Activated gamma-delta T cell treated with Interleukin-2 at 50 U/mL for 16 hours (primary cell): Measurements from ENCODE around the gene CYTH4.
A peak's percentile ranks its signal among the peaks of the same experiment; 100 is the strongest.

Source experiments
- DNase-seq: peaks from one replicate; pipeline ENCODE4 v3.0.0-alpha.2; 2020

CYTH4 gene

GRCh38 chr22:37273126-37273845, 9.0 kb upstream of the CYTH4 start:
- DNase-seq = no peak

DNA sequence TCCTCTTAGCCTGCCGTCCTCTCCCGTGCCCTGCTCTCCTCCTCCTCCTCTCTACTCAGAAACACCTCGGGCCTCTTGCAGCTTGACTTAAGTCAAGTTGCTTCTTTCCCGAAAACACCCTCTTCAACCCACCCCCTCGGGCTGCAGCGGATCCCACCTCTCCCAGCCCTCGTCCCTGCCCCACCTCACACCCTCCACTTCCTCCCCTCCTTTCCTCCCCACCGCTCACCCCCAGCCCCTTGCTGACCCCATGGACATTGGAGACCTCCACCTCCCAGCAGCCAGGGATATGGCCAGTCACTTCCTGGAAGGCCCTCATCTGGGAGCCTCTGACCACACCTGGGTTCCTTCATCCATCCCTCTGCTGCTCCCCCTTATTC, 8.5 kb upstream of the CYTH4 start:
- DNase-seq = no peak

DNA sequence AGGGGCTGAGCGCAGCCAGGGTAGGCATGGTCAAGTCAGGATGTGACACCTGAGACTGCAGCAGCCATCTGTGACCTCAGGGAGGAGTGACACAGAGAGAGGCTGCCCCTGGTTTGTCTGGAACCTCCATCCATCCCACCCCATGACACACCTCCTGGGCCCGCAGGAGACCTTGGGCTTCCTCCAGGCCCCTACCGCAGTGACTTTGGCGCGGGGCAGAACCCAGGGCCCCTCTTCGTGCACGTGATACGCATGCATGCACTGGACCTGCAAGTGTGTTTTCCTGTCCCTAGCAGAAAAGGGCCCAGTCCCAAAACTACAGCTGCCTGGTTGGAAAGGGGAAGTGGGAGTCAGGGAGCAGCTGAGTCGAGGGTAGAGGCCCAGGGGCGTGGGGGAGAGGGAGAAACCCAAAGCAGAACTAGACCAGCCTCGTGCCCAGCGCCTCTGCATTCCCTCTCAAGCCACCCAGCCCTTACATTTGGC, 7.9 kb upstream of the CYTH4 start:
- no peak for DNase-seq

DNA sequence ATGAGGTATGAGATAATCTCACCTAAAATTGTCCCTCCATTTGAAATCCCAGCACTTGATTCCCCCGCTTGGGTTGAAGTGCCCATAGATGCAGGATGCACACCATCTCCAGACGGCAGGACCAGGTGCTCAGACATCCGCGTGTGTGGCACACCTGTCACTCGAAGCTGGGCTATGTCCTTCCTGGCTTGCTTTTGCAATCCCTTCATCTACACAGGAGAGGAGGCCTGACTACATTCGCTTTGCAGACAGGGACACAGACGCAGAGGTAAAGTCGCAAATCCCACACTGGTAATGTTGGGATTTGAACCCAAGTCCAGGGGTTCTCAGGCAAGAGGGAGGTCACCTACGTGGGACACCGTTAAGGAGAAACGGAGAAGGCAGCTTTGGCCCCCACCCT, 7.2 kb upstream of the CYTH4 start:
- no peak for DNase-seq

DNA sequence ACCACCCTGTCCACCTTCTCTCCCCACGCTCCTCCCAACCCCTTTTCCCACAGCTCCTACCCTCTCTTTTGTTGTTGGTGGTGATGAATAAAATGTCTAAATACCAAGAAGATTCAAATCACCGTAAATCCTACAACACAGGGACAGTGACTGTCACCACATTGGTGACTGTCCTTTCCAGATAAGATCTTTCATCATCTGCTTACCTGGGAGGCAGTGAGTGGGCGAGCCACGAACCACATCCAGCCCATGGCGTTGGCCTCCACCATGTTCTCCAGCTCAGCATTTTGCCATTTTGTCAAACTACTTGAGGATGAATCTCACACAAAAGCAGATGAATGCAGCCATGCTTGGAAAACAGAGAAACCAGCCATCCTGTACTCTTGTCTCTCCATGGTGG, 6.7 kb upstream of the CYTH4 start:
- no peak for DNase-seq

DNA sequence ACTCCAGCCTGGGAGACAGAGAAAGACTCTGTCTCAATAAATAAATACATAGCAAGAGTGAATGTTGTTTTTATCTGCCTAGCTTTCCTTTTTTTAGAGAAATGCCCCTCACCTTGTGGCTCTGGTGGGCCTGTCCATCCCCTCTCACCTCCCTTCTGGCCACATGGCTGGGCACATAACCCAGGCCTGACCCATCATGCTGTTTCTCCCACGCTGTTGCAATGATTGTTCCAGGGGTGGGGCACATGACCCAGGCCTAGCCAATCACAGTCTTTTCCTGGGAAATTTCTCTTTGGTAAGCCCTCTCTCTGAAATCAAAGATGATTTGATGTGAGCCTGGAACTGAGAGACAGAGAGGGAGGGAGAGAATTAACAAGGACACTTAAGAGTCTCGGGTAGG, 5.5 kb upstream of the CYTH4 start:
- no peak for DNase-seq

DNA sequence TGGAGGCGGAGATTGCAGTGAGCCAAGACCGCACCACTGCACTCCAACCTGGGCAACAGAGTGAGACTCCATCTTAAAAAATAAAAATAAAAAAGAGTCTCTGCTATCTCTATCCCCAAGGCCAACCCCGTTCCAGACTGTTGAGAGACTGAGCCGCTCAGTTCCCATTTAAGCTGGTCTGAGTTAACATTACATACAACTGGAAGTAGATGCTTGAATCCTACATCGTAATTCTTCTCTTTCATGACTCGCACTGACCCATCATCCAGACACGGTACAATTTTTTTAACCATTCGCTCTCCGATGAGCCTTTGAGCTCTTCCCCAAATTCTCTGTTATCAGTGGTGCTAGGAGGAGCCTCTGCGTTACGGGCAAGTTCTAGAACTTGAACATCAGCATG, 4.9 kb upstream of the CYTH4 start:
- no peak for DNase-seq

DNA sequence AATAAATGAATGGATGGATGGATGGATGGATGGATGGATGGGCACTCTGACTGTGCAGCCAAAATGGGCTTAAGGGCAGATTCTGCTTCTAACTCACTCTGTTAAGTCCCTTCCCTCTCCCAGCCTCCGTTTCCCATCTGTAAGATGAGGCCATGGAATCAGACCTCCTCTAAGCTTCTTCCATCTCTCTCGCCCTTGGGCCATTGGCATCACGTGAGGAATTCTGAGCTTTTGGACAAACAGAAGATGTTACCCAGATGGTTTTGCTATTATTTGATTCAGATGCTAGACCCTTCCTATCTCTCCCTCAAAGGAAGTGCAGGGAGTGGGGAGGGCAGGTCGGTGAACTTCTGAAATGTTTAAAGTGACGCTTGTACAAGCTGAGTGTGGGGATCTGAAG, 4.0 kb upstream of the CYTH4 start:
- DNase-seq = no peak

- no peak for DNase-seq
Measured at GRCh38 chr22:37279331-37280181, 2.8 kb upstream of the CYTH4 start.

DNA sequence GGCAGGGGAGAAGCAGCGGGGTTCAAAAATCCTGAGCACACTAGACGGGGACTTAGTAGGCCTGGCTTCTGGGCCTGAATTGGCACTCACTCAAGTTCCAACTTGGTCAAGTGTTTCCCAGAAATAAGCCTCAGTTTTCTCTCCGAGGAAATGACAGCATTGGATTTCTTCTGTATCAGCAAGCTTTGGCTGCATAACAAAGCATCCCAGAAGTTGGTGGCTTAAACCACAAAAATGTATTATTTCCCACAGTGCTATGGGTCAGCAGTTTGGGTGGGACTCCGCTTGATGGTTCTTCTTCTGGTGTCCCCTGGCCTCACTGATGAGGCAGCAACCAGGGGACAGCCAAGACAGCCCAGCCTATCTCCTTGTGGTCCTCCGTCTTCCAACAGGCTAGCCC, 1.6 kb upstream of the CYTH4 start:
- DNase-seq = no peak

- DNase-seq = no peak
Measured at GRCh38 chr22:37281195-37281594, 1.1 kb upstream of the CYTH4 start.

- no peak for DNase-seq
Measured at GRCh38 chr22:37281646-37282384, 493 bp upstream of the CYTH4 start.

GRCh38 chr22:37283393-37283937, 1.2 kb downstream of the CYTH4 start:
- peak; percentile 67 for DNase-seq

- no peak for DNase-seq
Measured at GRCh38 chr22:37284126-37284804, 2.0 kb downstream of the CYTH4 start.

DNA sequence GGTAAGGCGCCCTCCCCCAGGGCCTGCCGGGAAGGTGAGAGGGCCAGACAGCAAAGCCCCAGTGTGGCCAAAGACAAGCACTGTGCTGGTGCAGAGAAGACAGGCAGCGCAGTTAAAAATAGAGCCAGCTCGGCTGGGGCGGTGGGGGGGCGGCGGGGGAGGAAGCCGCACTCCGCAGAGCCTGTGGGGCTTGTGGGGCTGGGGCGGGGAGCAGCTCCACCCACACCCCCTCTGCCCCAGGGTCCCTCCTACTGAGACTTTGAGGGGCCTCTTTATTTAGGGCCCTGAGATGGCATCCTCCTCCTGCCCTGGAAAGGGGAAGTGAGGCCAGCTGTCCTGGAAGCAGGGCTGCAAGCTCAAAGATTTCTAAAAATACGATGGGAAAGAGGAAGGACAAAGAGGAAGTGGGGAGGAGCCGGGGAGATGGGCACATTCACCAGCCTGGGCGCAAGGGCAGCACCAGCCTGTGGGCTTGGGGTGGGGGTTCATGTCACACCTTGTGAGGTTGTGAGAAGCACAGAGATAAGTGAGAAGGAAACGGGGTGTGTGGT, 2.6 kb downstream of the CYTH4 start:
- peak; percentile 64 for DNase-seq

DNA sequence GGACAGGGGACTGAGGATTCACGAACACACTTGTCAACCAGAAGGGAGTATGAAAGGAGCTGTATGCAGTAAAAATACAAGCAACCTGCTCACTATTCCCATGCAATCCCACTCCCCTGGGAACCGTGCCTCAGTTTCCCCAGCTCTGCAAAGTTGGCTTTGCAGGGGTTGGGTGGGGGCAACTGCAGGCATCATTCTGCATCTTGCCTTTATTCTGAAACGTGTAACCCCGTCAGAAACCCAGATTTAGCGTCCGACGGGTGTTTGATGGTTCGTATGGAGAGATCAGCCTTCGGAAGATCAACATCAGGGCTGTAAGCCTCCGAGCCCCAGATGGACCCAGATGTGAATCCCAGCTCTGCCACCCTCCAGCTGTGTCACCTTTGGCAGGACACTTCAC, 3.6 kb downstream of the CYTH4 start:
- DNase-seq = no peak

DNA sequence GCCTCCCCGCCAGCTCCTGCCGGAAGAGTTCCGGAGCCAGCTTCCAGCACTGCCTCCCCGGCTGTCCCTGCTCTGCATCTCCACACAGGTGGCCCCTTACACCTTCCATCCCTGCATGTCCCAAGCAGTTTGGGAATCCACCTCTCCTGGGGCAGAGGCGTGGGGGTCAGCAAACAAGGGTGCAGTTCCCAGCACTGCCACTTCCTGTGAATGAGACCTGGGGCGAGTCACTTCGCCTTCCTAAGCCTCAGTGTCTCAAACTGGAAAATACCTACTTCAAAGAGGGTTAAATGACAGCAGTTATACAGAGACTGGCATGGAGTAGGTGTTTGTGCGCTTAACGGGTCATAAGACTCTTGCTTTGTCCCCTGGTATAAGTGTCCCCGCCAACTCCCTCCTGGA, 5.2 kb downstream of the CYTH4 start:
- DNase-seq = no peak

DNA sequence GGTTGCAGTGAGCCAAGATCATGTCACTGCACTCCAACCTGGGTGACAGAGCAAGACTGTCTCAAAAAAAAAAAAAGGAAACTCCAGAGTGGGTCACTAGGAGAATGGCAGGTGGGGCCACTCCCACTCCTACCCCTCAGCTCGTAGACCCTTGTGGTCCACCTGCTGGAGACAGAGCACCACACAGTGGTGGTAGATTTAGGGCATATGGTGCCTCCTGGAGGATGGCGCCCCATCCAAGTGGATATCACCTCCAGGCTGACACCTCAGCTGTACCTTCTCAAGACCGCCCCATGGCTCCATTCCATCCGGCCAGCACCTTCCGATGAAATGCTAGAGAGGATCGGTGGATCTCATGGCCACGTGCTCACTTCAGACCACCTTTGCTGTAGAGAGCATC, 6.2 kb downstream of the CYTH4 start:
- no peak for DNase-seq

GRCh38 chr22:37289156-37289735, 6.9 kb downstream of the CYTH4 start:
- no peak for DNase-seq

DNA sequence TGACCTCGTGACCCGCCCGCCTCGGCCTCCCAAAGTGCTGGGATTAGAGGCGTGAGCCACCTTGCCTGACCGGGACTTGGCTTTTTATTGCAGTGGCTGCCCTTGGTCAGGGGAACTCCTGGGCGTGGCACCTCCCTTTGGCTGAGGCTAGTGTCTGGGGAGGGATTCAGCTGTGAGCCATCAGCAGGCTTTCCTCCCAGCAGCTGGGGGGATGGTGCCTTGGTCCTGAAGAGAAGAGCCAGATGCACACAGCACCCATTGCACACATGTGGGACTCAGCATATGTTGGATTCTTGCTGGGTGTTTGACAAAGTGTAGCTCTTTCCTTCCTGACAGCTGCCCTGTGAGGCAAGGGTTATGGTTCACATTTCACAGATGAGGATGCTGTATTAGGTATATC, 8.4 kb downstream of the CYTH4 start:
- DNase-seq = no peak

- DNase-seq = no peak
Measured at GRCh38 chr22:37291559-37292298, 9.4 kb downstream of the CYTH4 start.
